Nasal cavity respiratory epithelium epithelial cell of viscerocranial mucosa (primary cell): ENCODE results near the gene UPF3B. TPM values are rescaled to one million over a fixed set of nuclear protein-coding genes. Genes with fewer than 3 reads are reported as not detected.

Experiments used
- total RNA-seq: library from RNA; depleted of rRNA; stranded (reverse); fragments of >200 nt; gene quantifications from 2 replicates; pipeline ENCODE4 v1.2.3, GENCODE V29; 2014

UPF3B gene, protein sequence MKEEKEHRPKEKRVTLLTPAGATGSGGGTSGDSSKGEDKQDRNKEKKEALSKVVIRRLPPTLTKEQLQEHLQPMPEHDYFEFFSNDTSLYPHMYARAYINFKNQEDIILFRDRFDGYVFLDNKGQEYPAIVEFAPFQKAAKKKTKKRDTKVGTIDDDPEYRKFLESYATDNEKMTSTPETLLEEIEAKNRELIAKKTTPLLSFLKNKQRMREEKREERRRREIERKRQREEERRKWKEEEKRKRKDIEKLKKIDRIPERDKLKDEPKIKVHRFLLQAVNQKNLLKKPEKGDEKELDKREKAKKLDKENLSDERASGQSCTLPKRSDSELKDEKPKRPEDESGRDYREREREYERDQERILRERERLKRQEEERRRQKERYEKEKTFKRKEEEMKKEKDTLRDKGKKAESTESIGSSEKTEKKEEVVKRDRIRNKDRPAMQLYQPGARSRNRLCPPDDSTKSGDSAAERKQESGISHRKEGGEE
- total RNA-seq = 3.1 and 3.8 TPM in 2 replicates

DNA sequence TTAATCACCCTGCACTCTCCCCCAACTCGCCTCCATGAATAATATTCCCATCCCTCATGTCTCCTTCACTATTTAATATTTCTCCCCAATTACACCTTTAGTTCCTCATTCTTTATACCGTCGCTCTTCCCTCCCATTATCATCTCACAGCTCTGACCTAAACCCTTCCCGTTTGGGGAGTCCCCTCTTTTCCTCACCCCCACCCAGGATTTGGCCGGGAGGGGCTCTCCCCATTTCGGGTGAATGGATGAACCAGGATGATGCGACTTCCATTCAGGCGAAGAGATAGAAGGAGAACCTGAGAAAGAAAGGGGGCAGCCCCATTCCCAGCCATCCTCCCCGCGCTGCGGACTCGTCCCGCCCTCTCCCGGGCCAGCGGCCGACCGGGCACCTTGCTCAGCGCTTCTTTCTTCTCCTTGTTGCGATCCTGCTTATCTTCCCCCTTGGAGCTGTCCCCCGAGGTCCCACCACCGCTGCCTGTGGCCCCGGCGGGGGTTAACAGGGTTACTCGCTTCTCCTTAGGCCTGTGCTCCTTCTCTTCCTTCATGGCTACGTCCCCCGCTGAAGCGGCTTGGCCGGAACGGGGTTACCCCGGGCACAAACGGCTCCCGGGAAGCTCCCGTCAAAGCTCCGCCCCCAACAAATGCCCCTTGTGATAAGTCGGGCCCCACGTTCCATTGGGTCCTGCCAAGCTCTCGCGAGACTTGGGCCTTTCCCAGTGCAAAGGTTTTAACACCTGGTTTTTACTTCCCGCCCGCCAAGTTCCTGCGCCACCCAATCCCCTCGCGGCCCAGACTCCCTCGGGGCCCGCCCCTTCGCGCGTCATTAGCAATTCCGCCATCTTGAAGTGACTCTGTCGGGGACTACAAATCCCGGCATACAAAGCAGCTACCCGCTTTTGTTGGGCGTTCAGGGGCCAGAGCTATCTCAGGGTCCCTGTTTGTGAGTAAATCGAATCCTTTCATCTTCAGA lies at the start of gene UPF3B:
UPF3B (minus strand) TSS at position 582 of the 972 bp plus-strand sequence; CDS start at position 547, 35 bp downstream.

DNA sequence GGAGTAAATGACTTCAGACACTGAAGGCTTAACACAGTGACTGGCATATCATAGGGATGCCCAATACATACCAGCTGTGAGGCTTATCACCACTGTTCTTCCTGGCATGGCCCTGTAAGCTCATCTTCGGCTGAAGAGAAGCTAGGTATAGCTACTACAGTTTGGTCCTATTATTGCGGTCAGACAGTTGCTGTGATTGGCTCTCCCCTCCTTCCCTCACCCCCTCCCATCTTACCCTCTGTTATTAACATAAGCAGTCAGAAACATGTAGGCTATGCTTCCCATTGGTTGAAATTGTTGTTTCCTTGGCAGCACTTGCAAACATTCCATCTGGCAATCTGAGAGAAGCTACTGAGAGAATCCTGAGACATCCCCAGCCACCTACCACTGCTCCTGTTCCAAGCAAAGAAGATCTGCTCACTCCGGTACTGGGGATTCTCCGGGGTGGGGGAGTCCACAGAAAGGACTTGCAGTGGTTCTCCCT lies 43.1 kb upstream of the UPF3B start, which contains the start of gene AKAP14:
AKAP14 (plus strand) TSS at position 51 of the 484 bp plus-strand sequence. CDS start 7,331 bp downstream, outside the sequence.

DNA sequence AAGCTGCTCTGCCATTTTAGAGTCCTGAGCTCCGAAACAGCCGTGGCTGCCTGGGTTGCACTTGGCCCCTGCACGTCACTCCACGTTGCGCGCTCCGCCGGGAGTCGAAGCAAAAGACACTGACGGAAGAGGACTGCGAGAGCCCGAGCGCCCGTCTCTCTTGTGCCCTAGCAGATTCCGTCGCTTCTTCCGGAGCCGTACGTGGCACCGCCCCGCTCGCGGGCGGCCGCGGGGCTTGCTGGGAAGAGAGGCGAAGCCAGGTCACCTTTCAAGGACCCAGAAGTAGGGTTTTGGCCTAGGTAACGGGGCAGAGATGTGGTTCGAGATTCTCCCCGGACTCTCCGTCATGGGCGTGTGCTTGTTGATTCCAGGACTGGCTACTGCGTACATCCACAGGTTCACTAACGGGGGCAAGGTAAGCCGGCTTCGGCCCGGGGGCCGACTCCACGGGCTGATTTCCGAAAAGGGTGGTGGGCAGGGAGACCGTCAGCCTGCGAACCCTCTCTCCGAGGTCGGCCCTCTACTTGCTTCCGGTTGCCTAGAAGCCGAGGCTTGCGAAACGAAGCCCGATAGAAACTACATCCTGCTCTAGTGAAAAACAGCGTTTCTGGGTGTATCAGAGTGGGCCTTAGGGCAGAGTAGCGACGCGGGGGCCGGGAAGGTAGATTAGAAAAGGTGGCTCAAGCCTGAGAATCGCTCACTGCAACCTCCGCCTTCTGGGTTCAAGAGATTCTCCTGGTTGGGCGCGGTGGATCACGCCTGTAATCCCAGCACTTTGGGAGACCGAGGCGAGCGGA lies 19.0 kb upstream of the UPF3B start, which contains the start of the genes NDUFA1 and RNF113A:
NDUFA1 (plus strand) TSS at position 234 of the 797 bp plus-strand sequence; CDS start at position 314, 80 bp downstream.
RNF113A (minus strand) TSS at position 135 of the 797 bp plus-strand sequence; CDS start at position 15, 120 bp downstream.

DNA sequence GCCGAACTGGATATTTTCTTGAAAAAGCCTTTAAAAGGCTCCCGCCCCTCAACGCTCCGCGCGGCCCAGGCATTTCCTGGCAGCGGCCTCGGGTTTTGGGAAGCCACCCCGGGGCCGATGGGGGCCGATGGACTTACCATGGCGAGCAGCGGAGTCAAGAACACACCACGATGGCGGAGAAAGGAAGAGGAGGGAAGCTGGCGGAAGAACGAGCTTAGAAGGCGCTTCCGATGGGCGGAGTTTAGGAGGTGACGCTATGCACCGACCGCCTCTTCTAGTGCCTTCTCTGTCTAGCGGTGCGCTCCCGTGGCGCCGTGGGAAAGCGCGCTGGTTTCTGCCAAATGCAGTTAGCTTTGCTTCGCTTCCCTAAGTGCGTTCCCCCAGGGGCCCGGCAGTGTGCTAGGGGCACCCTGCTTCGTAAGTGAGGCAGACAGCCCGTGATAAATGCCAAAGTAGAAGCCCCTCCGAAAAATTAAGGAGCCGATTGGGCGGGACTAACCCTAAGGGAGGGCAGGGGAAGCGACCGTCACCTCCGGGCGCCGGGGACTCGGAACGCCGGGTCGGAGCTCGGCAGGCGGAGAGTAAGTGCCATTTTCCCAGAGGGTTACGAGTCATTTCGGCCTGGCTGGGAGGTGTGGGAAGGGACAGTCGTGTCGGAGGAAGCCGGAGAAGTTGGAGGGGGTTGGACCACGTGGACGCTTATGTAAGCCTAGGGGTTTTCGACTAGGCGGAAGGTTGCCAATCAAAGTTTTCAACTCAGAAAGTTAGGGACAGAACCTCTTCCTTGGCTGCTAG lies 61.1 kb downstream of the UPF3B start, which contains the start of gene RPL39:
RPL39 (minus strand) TSS at position 194 of the 795 bp plus-strand sequence; CDS start at position 140, 54 bp downstream.

Other genes with a start within 250 kb of the UPF3B start
- 7.5 and 12.0 TPM in 2 replicates for gene NKRF, start 246.5 kb downstream of the UPF3B start, total RNA-seq
- 1.4 and 7.3 TPM in 2 replicates for gene SEPTIN6, start 159.8 kb downstream of the UPF3B start, total RNA-seq
- under 0.01 and 0.07 TPM in 2 replicates for gene SOWAHD, start 94.4 kb downstream of the UPF3B start, total RNA-seq
- gene RPL39, start 61.3 kb downstream of the UPF3B start, total RNA-seq = 1,852 and 3,096 TPM in 2 replicates
- gene RNF113A, start 18.8 kb upstream of the UPF3B start, total RNA-seq = 12.0 and 15.7 TPM in 2 replicates
- gene NDUFA1, start 18.9 kb upstream of the UPF3B start, total RNA-seq = 53.2 and 65.3 TPM in 2 replicates
- not detected in 2 replicates for gene AKAP14, start 42.9 kb upstream of the UPF3B start, total RNA-seq
- gene NKAP, start 90.8 kb upstream of the UPF3B start, total RNA-seq = 5.8 TPM in 2 replicates
- gene RHOXF2B, start 224.7 kb upstream of the UPF3B start, total RNA-seq = not detected in 2 replicates